HepG2 (cell line): ENCODE data around the gene KDM3B. TPM values are rescaled to one million over a fixed set of nuclear protein-coding genes. Genes with fewer than 3 reads are reported as not detected.

Experiments
- CAMTA2 ChIP-seq: sonication (generic); formaldehyde crosslinking; IDR thresholded peaks from 2 replicates; pipeline ENCODE4 v1.4.0; 2020; ENCODE audit warnings: mild to moderate bottlenecking, missing genetic modification reagents, borderline replicate concordance
- SALL2 ChIP-seq: sonication (generic); formaldehyde crosslinking; IDR thresholded peaks from 2 replicates; pipeline ENCODE4 v1.8.1; 2023; ENCODE audit warnings: mild to moderate bottlenecking, missing genetic modification reagents, inconsistent platforms
- TMF1 ChIP-seq: sonication (generic); formaldehyde crosslinking; IDR thresholded peaks from 2 replicates; pipeline ENCODE4 v1.8.1; 2022; ENCODE audit warnings: low read depth, missing genetic modification reagents
- XBP1 ChIP-seq: sonication (generic); formaldehyde crosslinking; IDR thresholded peaks from 2 replicates; pipeline ENCODE4 v1.5.0; 2020; ENCODE audit warnings: missing genetic modification reagents
- ZFP36 ChIP-seq: fragments of 150-350 bp; IDR thresholded peaks from 2 replicates; pipeline ENCODE4 v1.6.1; 2018; ENCODE audit warnings: borderline replicate concordance, low read length, low read depth; ENCODE audit not compliant: partially characterized antibody
- ZFP36L2 ChIP-seq: sonication (generic); formaldehyde crosslinking; IDR thresholded peaks from 2 replicates; pipeline ENCODE4 v1.4.0; 2020; ENCODE audit warnings: missing genetic modification reagents
- polyA plus RNA-seq, 8 experiments: library from polyadenylated mRNA; depleted of rRNA in 3 of 8; stranded (reverse) in 7 of 8; unstranded in 1 of 8; fragments of >200 nt; fragmentation: Illumina TruSeq in 4 of 8; extraction: Trizol in 4 of 8; gene quantifications; 2 replicates each; pipeline versions ENCODE4 v1.2.1 to v1.2.3, GENCODE V29; 2011 to 2016; ENCODE audit warnings: low read depth in 4 of 8, missing spikeins in 1 of 8, mixed read lengths in 1 of 8; ENCODE audit not compliant: insufficient read depth in 1 of 8
- total RNA-seq, 5 experiments: library from RNA; depleted of rRNA; stranded (reverse); fragments of >200 nt; fragmentation: Illumina TruSeq; extraction: Trizol; gene quantifications; 2 replicates each; pipeline ENCODE4 v1.2.3, GENCODE V29; 2016; ENCODE audit warnings: low read depth in 1 of 5
- TF ChIP-seq, protein P1 (sequence below): sonication (generic); formaldehyde crosslinking; IDR thresholded peaks from 2 replicates; pipeline ENCODE4 v1.4.0; 2020; ENCODE audit warnings: missing genetic modification reagents
- TF ChIP-seq, protein P2 (sequence below): sonication (generic); formaldehyde crosslinking; IDR thresholded peaks from 2 replicates; pipeline ENCODE4 v1.5.0; 2020; ENCODE audit warnings: missing genetic modification reagents
- TF ChIP-seq, protein P3 (sequence below): sonication (generic); formaldehyde crosslinking; IDR thresholded peaks from 2 replicates; pipeline ENCODE4 v1.8.1; 2023; ENCODE audit warnings: missing genetic modification reagents, mild to moderate bottlenecking, borderline replicate concordance
- TF ChIP-seq, protein P4 (sequence below): sonication (generic); formaldehyde crosslinking; IDR thresholded peaks from 2 replicates; pipeline ENCODE4 v1.8.1; 2022; ENCODE audit warnings: mild to moderate bottlenecking, missing genetic modification reagents

Gene KDM3B
- total and polyA plus RNA-seq, 2 of the 13 experiments (the other 11 are each of a cell fraction or from before 2014, with no cell fraction given): 19.7 to 34.3 TPM

DNA sequence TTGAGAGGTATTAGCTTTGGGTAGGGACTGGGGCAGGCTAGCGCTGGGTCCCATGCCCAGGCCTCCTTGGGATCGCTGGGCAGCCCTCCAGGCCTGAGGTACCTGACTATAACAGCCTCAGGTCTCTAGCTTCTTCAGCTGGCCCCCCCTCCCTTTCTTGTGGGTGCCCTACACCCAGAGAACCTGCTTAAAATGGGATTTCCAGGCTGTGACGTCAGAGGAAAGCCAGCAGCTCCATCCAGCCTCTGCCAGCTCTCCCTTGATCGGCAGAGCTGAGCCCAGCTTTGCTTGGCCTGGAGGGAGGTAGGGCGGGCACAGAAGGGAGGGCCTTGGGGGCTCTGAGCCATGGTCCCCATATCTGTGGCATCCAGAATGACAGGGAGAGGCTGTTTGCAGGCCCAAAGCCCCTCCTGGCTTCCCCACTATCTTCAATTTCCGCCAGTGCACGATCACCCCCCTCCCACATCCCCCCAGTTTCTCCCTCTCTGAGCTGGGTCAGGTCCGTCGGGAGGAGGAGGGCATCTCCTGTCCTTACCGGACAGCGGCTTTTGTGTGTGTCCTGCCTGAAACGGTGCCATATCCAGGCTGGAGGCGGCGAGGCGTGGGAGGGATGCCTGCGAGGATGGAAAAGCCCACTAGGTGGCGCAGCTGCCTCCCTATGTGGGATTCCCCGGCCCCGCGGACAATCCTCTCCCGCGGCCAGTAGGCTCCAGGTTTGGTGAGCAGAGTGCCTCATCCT, 97.2 kb downstream of the KDM3B start (continued):
- TF ChIP-seq, protein P1, sequence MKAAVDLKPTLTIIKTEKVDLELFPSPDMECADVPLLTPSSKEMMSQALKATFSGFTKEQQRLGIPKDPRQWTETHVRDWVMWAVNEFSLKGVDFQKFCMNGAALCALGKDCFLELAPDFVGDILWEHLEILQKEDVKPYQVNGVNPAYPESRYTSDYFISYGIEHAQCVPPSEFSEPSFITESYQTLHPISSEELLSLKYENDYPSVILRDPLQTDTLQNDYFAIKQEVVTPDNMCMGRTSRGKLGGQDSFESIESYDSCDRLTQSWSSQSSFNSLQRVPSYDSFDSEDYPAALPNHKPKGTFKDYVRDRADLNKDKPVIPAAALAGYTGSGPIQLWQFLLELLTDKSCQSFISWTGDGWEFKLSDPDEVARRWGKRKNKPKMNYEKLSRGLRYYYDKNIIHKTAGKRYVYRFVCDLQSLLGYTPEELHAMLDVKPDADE (CRISPR knock-in tag): no peak
- no peak for TF ChIP-seq TMF1 (CRISPR knock-in tag)
- TF ChIP-seq, protein P2, sequence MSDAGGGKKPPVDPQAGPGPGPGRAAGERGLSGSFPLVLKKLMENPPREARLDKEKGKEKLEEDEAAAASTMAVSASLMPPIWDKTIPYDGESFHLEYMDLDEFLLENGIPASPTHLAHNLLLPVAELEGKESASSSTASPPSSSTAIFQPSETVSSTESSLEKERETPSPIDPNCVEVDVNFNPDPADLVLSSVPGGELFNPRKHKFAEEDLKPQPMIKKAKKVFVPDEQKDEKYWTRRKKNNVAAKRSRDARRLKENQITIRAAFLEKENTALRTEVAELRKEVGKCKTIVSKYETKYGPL: no peak
- peak; percentile 79 for TF ChIP-seq SALL2 (CRISPR knock-in tag)
- no peak for TF ChIP-seq XBP1 (CRISPR knock-in tag)
- no peak for TF ChIP-seq ZFP36
- TF ChIP-seq, protein P3, sequence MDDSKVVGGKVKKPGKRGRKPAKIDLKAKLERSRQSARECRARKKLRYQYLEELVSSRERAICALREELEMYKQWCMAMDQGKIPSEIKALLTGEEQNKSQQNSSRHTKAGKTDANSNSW (CRISPR knock-in tag): no peak
- TF ChIP-seq ZFP36L2 (CRISPR knock-in tag): no peak
- TF ChIP-seq, protein P4, sequence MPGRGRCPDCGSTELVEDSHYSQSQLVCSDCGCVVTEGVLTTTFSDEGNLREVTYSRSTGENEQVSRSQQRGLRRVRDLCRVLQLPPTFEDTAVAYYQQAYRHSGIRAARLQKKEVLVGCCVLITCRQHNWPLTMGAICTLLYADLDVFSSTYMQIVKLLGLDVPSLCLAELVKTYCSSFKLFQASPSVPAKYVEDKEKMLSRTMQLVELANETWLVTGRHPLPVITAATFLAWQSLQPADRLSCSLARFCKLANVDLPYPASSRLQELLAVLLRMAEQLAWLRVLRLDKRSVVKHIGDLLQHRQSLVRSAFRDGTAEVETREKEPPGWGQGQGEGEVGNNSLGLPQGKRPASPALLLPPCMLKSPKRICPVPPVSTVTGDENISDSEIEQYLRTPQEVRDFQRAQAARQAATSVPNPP (CRISPR knock-in tag): no peak
- no peak for TF ChIP-seq CAMTA2 (CRISPR knock-in tag)
